Endothelial cell of umbilical vein (primary cell): ENCODE measurements around the gene GALNT10.

Source experiments
- CTCF ChIP-seq, 2 donors: IDR thresholded peaks; 1 replicate in 1 of 2; 2 replicates in 1 of 2; pipeline ENCODE4 v1.5.1; 2011; ENCODE audit warnings: low read length in 2 of 2, mild to moderate bottlenecking in 2 of 2, moderate library complexity in 2 of 2, control low read depth in 1 of 2, inconsistent platforms in 1 of 2, low read depth in 1 of 2; ENCODE audit not compliant: insufficient read depth in 1 of 2; ENCODE audit errors: extremely low read depth in 1 of 2
- EZH2 ChIP-seq: IDR thresholded peaks from 2 replicates; pipeline ENCODE4 v1.6.1; 2012; ENCODE audit warnings: borderline replicate concordance, low read depth, mild to moderate bottlenecking, moderate library complexity, low read length, inconsistent platforms; ENCODE audit not compliant: severe bottlenecking
- FOS ChIP-seq: IDR thresholded peaks from 2 replicates; pipeline ENCODE4 v1.6.1; 2011; ENCODE audit warnings: mild to moderate bottlenecking, low read length, moderate library complexity, borderline replicate concordance; ENCODE audit not compliant: insufficient read depth
- GATA2 ChIP-seq: IDR thresholded peaks from 2 replicates; pipeline ENCODE4 v1.7.0; 2011; ENCODE audit warnings: low read depth, mild to moderate bottlenecking, moderate library complexity, mixed read lengths, low read length; ENCODE audit not compliant: insufficient read length, insufficient read depth
- JUN ChIP-seq: IDR thresholded peaks from 2 replicates; pipeline ENCODE4 v1.6.1; 2011; ENCODE audit warnings: borderline replicate concordance, low read depth; ENCODE audit not compliant: insufficient read length, insufficient read depth
- MAX ChIP-seq: IDR thresholded peaks from 2 replicates; pipeline ENCODE4 v1.6.1; 2011; ENCODE audit not compliant: insufficient read depth, insufficient read length
- MYC ChIP-seq: IDR thresholded peaks from one replicate; pipeline ENCODE4 v1.6.1; 2011; ENCODE audit warnings: mild to moderate bottlenecking, low read depth, low read length
- POLR2A ChIP-seq: IDR thresholded peaks from 2 replicates; pipeline ENCODE4 v1.6.1; 2012; ENCODE audit warnings: low read depth, mild to moderate bottlenecking, control low read depth, low read length
- POLR2AphosphoS5 ChIP-seq: IDR thresholded peaks from 2 replicates; pipeline ENCODE4 v1.6.1; 2012; ENCODE audit warnings: low read depth, mild to moderate bottlenecking, control low read depth, low read length, moderate library complexity; ENCODE audit not compliant: insufficient read depth

GRCh38 chr5:154276261-154276972 lies 85.9 kb downstream of the GALNT10 start:
- no peak for TF ChIP-seq MAX
- no peak for TF ChIP-seq CTCF (IDR thresholded peaks at IDR 0.05; ENCODE audit: extremely low read depth in 1 of 2, insufficient read depth in 1 of 2, low read depth in 1 of 2, low read length in 2 of 2)
- no peak for TF ChIP-seq POLR2AphosphoS5
- TF ChIP-seq EZH2: no peak
- no peak for TF ChIP-seq POLR2A
- no peak for TF ChIP-seq FOS
- no peak for TF ChIP-seq MYC
- no peak for TF ChIP-seq GATA2
- no peak for TF ChIP-seq JUN
